Measurements from ENCODE around the gene NELFCD. TPM values are rescaled to one million over a fixed set of nuclear protein-coding genes. Genes with fewer than 3 reads are reported as not detected.

Gene NELFCD
- total RNA-seq, 1 experiment from 2014 or later = 179 TPM

DNA sequence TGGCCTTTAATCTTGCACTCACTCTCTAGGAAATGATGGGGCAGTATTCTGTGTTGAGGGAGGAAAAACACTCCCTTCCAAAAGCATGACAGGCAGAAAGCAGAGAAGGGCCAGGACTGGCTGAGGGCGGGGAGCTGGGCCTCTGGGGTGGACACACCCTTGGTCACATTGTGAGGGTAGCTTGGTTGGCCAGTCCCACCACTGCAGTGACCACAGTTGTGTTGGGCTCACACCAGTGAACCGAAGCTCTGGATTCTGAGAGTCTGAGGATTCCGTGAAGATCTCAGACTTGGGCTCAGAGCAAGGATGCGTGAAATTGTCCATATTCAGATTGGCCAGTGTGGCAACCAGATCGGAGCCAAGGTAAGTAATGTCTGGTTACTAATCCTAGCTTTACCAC lies 38.2 kb downstream of the NELFCD start, which contains the start of gene TUBB1:
Gene TUBB1, plus strand, starts transcription at position 213 of the 400 bp plus-strand sequence. Its CDS starts 94 bp downstream, at position 307.
- Mint-ChIP-seq H3K4me3 (ENCODE audit: low read depth, unreplicated experiment) (no peak within 1 kb of the TSS), H3K9me3 (ENCODE audit: low read depth, unreplicated experiment) (no peaks in the 10 kb centered on the region), H3K27me3 (ENCODE audit: unreplicated experiment) (no peaks in the 10 kb centered on the region), H3K4me1 (ENCODE audit: low read depth, unreplicated experiment) (peaks cover 19% of the 10 kb centered on the region), H3K36me3 (ENCODE audit: insufficient read depth, unreplicated experiment) (peaks cover 24% of the 10 kb centered on the region), H3K27ac (ENCODE audit: unreplicated experiment) (no peak within 1 kb of the TSS)
- TF ChIP-seq, protein P1, sequence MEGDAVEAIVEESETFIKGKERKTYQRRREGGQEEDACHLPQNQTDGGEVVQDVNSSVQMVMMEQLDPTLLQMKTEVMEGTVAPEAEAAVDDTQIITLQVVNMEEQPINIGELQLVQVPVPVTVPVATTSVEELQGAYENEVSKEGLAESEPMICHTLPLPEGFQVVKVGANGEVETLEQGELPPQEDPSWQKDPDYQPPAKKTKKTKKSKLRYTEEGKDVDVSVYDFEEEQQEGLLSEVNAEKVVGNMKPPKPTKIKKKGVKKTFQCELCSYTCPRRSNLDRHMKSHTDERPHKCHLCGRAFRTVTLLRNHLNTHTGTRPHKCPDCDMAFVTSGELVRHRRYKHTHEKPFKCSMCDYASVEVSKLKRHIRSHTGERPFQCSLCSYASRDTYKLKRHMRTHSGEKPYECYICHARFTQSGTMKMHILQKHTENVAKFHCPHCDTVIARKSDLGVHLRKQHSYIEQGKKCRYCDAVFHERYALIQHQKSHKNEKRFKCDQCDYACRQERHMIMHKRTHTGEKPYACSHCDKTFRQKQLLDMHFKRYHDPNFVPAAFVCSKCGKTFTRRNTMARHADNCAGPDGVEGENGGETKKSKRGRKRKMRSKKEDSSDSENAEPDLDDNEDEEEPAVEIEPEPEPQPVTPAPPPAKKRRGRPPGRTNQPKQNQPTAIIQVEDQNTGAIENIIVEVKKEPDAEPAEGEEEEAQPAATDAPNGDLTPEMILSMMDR (IDR thresholded peaks at IDR 0.05; ENCODE audit: unreplicated experiment) = no peak
- intact Hi-C loops (cut with micrococcal nuclease; ENCODE audit: unreplicated experiment) = no loop called here
- no TSS peak for BruUV-seq (replicated peaks)
- CTCF ChIA-PET = no interaction called here
- DNase-seq = no peak

DNA sequence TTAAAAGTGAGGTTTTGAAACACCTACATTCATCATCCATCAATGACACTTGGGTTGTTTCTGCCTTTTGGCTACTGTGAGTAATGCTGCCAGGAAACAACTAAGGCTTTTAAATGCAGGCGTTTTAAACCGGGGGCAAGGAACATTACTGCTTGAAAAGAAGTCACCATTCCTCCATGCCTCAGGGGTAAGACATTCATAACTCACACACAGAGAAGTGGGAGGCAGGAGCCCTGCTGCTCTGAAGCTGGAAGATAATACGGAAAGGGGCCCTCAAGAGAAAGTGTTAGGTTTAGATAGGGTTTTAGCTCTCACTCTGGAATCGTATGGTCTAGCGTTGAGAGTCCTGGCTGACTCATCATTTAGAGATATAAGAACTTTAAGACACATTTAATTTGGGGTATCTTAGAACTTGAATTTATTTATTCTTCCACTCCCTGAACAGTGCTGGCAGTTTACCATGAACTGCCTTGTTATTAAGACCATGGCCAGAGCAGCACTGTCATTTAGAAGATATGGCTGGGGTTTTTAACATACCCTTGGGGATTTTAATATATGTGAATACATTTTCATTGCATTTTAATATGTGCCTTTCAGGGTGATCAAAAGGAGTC lies 40.0 kb downstream of the NELFCD start:
- H3K36me3 Mint-ChIP-seq (ENCODE audit: insufficient read depth, unreplicated experiment) = peaks cover 33% of the 10 kb centered on the region
- TF ChIP-seq, protein P1 (IDR thresholded peaks at IDR 0.05; ENCODE audit: unreplicated experiment) = no peak
- no peaks in the 10 kb centered on the region for H3K27me3 Mint-ChIP-seq (ENCODE audit: unreplicated experiment)
- H3K4me1 Mint-ChIP-seq (ENCODE audit: low read depth, unreplicated experiment) = peaks cover 13% of the 10 kb centered on the region
- no peak overlapping the region for H3K27ac Mint-ChIP-seq (ENCODE audit: unreplicated experiment)
- BruUV-seq (replicated peaks) = no TSS peak
- no peak for DNase-seq
- H3K4me3 Mint-ChIP-seq (ENCODE audit: low read depth, unreplicated experiment) = no peak overlapping the region
- no peaks in the 10 kb centered on the region for H3K9me3 Mint-ChIP-seq (ENCODE audit: low read depth, unreplicated experiment)
- CTCF ChIA-PET = no interaction called here
- intact Hi-C loops (cut with micrococcal nuclease; ENCODE audit: unreplicated experiment) = loop anchor here (1.0 kb wide), 1 partner anchor 22 kb away; no protein-coding TSS in a partner anchor

DNA sequence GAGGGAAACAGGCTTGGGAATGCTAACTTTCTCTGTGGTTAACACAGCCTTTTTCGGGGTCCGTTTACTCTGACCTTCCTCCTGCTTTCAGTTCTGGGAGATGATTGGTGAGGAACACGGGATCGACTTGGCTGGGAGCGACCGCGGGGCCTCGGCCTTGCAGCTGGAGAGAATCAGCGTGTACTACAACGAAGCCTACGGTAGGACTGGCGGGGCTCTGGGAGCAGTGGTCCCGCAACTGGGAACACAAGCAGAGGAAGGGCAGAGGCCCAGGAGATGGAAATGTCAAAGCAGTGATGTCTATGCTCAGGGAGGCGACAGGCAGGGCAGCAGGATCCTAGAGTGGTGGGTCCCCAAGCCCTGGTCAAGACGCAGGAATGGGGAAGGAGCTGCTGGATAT lies 41.7 kb downstream of the NELFCD start:
- TF ChIP-seq, protein P1 (IDR thresholded peaks at IDR 0.05; ENCODE audit: unreplicated experiment) = no peak
- Mint-ChIP-seq H3K27me3 (ENCODE audit: unreplicated experiment) (no peaks in the 10 kb centered on the region), H3K4me1 (ENCODE audit: low read depth, unreplicated experiment) (peaks cover 11% of the 10 kb centered on the region), H3K4me3 (ENCODE audit: low read depth, unreplicated experiment) (no peak overlapping the region), H3K36me3 (ENCODE audit: insufficient read depth, unreplicated experiment) (peaks cover 50% of the 10 kb centered on the region), H3K27ac (ENCODE audit: unreplicated experiment) (no peak overlapping the region), H3K9me3 (ENCODE audit: low read depth, unreplicated experiment) (no peaks in the 10 kb centered on the region)
- no peak for DNase-seq
- BruUV-seq (replicated peaks) = no TSS peak
- CTCF ChIA-PET = no interaction called here
- intact Hi-C loops (cut with micrococcal nuclease; ENCODE audit: unreplicated experiment) = no loop called here

DNA sequence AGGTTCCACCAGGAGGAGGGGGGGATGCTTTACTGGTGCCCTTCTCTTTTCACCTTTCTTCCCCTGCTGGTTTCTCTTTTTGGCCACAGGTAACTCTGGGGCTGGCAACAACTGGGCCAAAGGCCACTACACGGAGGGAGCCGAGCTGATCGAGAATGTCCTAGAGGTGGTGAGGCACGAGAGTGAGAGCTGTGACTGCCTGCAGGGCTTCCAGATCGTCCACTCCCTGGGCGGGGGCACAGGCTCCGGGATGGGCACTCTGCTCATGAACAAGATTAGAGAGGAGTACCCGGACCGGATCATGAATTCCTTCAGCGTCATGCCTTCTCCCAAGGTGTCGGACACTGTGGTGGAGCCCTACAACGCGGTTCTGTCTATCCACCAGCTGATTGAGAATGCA lies 42.6 kb downstream of the NELFCD start:
- peaks cover 14% of the 10 kb centered on the region for H3K4me1 Mint-ChIP-seq (ENCODE audit: low read depth, unreplicated experiment)
- no TSS peak for BruUV-seq (replicated peaks)
- intact Hi-C loops (cut with micrococcal nuclease; ENCODE audit: unreplicated experiment) = no loop called here
- H3K36me3 Mint-ChIP-seq (ENCODE audit: insufficient read depth, unreplicated experiment) = peaks cover 54% of the 10 kb centered on the region
- TF ChIP-seq, protein P1 (IDR thresholded peaks at IDR 0.05; ENCODE audit: unreplicated experiment) = no peak
- H3K27me3 Mint-ChIP-seq (ENCODE audit: unreplicated experiment) = no peaks in the 10 kb centered on the region
- DNase-seq = no peak
- CTCF ChIA-PET = no interaction called here
- no peaks in the 10 kb centered on the region for H3K9me3 Mint-ChIP-seq (ENCODE audit: low read depth, unreplicated experiment)
- no peak overlapping the region for H3K4me3 Mint-ChIP-seq (ENCODE audit: low read depth, unreplicated experiment)
- H3K27ac Mint-ChIP-seq (ENCODE audit: unreplicated experiment) = no peak overlapping the region

All from Calu3 (cell line).